ENCODE measurements around the gene EVX2.

EVX2 gene

DNA sequence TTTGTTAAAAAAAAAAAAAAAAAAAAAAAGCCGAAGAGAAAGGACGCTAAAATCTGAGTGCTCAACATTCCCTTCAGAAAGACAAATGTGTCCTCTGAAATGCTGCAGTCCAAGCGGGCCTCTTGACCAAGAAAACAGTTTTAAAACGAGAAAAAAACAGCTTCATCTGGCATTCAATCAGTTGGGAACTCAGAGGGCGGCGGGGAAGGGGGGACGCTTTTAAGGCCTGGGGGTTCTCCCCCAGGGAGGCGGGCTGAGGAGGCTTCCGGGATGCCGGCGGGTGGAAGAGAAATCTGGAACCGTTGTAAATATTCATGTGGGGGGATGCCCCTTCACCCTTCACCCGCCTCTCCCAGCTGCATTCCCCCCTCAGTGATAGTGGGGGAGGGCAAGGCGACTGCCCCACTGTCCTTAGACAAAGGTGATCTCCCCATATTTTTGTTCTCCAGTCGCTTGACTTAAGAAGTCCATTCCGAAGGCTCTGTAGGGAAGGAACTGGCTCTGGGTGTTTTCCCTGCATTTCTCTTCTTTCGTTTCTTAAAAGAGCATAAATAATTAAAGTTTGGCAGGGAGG lies 20.1 kb upstream of the EVX2 start:
- TF ChIP-seq CTCF (IDR thresholded peaks at IDR 0.05; ENCODE audit: low read depth, low read length): no peak
- DNase-seq (ENCODE audit: extremely low read depth, low read depth): no peak

GRCh38 chr2:176103194-176103593 lies 19.4 kb upstream of the EVX2 start:
- no peak for TF ChIP-seq CTCF (IDR thresholded peaks at IDR 0.05; ENCODE audit: low read depth, low read length)
- no peak for DNase-seq (ENCODE audit: extremely low read depth, low read depth)

DNA sequence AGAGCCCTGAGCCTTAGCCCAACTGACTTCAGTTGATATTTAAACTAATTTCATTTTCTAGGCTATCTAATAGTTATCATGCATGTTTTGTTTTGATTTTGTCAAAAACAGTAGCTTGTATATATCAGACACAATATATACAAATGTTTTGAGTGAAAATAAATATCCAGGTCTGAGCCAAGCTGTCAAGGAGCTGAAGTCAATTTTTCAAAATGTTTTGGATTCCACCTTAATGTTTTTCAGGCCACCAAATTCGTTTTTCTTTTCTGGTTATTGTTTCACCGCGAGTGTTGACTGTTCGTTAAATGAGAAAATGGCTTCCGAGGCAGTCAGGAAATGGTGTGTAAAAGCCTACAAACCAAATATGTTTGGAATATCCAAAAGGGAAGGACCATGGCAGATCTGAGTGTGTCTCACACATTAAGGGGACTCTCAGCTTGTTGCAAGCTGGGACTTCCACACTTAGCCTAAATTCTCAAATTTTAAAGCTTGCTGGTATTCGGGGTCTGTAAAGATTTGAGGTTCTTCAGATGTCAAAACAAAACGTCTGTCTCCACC lies 18.6 kb upstream of the EVX2 start:
- DNase-seq (ENCODE audit: extremely low read depth, low read depth): no peak
- no peak for TF ChIP-seq CTCF (IDR thresholded peaks at IDR 0.05; ENCODE audit: low read depth, low read length)

- no peak for TF ChIP-seq CTCF (IDR thresholded peaks at IDR 0.05; ENCODE audit: low read depth, low read length)
- no peak for DNase-seq (ENCODE audit: extremely low read depth, low read depth)
Observed at GRCh38 chr2:176101842-176102241, 18.1 kb upstream of the EVX2 start.

- no peak for DNase-seq (ENCODE audit: extremely low read depth, low read depth)
- TF ChIP-seq CTCF (IDR thresholded peaks at IDR 0.05; ENCODE audit: low read depth, low read length): no peak
Observed at GRCh38 chr2:176101216-176101830, 17.6 kb upstream of the EVX2 start.

DNA sequence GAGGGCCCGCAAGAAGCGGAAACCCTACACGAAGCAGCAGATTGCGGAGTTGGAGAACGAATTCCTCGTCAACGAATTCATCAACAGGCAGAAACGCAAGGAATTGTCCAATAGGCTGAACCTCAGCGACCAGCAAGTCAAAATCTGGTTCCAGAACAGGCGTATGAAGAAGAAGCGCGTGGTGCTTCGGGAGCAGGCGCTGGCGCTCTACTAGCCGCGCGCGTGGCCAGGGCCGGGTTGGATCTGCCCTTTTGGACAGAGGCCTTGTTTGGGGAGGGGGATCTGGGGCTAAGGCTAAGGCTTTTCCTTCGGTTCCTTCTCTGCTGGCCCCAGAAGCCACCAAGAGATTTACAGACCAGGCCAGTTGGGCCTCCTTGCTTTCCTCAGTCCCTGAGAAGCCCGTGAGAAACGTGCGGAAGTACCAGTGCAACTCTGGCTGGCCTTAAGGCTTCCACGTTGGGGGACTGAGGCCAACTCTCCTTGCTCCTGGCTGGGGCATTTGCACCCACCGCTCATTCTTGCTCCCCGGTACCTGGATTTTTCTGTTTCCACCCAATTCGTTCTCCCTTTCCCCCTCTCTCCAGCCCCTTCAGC lies 16.9 kb upstream of the EVX2 start:
- no peak for DNase-seq (ENCODE audit: extremely low read depth, low read depth)
- no peak for TF ChIP-seq CTCF (IDR thresholded peaks at IDR 0.05; ENCODE audit: low read depth, low read length)

All from AG09319 (cell line).